Measurements from ENCODE around the gene ARHGEF18. TPM values are rescaled to one million over a fixed set of nuclear protein-coding genes. Genes with fewer than 3 reads are reported as not detected.
A peak's percentile ranks its signal among the peaks of the same experiment; 100 is the strongest.

The ARHGEF18 gene
- total and polyA plus RNA-seq, 2 of the 13 experiments (the other 11 are each of a cell fraction or from before 2014, with no cell fraction given), result 4.2 to 17.5 TPM

- TF ChIP-seq, protein P1, sequence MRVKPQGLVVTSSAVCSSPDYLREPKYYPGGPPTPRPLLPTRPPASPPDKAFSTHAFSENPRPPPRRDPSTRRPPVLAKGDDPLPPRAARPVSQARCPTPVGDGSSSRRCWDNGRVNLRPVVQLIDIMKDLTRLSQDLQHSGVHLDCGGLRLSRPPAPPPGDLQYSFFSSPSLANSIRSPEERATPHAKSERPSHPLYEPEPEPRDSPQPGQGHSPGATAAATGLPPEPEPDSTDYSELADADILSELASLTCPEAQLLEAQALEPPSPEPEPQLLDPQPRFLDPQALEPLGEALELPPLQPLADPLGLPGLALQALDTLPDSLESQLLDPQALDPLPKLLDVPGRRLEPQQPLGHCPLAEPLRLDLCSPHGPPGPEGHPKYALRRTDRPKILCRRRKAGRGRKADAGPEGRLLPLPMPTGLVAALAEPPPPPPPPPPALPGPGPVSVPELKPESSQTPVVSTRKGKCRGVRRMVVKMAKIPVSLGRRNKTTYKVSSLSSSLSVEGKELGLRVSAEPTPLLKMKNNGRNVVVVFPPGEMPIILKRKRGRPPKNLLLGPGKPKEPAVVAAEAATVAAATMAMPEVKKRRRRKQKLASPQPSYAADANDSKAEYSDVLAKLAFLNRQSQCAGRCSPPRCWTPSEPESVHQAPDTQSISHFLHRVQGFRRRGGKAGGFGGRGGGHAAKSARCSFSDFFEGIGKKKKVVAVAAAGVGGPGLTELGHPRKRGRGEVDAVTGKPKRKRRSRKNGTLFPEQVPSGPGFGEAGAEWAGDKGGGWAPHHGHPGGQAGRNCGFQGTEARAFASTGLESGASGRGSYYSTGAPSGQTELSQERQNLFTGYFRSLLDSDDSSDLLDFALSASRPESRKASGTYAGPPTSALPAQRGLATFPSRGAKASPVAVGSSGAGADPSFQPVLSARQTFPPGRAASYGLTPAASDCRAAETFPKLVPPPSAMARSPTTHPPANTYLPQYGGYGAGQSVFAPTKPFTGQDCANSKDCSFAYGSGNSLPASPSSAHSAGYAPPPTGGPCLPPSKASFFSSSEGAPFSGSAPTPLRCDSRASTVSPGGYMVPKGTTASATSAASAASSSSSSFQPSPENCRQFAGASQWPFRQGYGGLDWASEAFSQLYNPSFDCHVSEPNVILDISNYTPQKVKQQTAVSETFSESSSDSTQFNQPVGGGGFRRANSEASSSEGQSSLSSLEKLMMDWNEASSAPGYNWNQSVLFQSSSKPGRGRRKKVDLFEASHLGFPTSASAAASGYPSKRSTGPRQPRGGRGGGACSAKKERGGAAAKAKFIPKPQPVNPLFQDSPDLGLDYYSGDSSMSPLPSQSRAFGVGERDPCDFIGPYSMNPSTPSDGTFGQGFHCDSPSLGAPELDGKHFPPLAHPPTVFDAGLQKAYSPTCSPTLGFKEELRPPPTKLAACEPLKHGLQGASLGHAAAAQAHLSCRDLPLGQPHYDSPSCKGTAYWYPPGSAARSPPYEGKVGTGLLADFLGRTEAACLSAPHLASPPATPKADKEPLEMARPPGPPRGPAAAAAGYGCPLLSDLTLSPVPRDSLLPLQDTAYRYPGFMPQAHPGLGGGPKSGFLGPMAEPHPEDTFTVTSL (CRISPR knock-in tag; IDR thresholded peaks at IDR 0.05; ENCODE audit: borderline replicate concordance), result no peak
- TF ChIP-seq ZFP36L2 (CRISPR knock-in tag; IDR thresholded peaks at IDR 0.05) (no peak), ZFP62 (CRISPR knock-in tag; IDR thresholded peaks at IDR 0.05) (no peak)
- TF ChIP-seq, protein P2, sequence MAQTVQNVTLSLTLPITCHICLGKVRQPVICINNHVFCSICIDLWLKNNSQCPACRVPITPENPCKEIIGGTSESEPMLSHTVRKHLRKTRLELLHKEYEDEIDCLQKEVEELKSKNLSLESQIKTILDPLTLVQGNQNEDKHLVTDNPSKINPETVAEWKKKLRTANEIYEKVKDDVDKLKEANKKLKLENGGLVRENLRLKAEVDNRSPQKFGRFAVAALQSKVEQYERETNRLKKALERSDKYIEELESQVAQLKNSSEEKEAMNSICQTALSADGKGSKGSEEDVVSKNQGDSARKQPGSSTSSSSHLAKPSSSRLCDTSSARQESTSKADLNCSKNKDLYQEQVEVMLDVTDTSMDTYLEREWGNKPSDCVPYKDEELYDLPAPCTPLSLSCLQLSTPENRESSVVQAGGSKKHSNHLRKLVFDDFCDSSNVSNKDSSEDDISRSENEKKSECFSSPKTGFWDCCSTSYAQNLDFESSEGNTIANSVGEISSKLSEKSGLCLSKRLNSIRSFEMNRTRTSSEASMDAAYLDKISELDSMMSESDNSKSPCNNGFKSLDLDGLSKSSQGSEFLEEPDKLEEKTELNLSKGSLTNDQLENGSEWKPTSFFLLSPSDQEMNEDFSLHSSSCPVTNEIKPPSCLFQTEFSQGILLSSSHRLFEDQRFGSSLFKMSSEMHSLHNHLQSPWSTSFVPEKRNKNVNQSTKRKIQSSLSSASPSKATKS (CRISPR knock-in tag; IDR thresholded peaks at IDR 0.05), result no peak
These were observed 24.1 kb downstream of the ARHGEF18 start (continued) for GRCh38 chr19:7372810-7373209.

DNA sequence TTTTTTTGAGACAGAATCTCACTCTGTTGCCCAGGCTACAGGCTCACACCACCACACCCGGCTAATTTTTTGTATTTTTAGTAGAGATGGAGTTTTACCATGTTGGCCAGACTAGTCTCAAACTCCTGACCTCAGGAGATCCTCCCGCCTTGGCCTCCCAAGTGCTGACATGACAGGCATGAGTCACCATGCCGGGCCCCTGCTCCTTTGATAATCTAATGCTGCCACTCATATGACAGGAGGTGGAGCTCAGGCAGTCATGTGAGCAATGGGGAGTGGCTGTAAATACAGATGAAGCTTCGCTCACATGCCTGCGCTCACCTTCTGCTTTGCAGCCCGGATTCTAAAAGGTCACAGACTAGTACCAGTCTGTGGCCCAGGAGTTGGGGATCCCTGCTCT is 25.1 kb downstream of the ARHGEF18 start:
- ChIA-PET POLR2A (no interaction called here), CTCF (ENCODE audit: low intra/inter-chr PET ratio, low total read pairs) (no interaction called here)
- no peaks in the 10 kb centered on the region for H4K20me1 ChIP-seq (ENCODE audit: insufficient read depth, low read length)
- peaks cover 3 to 13% of the 10 kb centered on the region in 2 experiments; a peak in 3 of 5 replicates for H3K27me3 ChIP-seq (ENCODE audit: control insufficient read depth in 1 of 2, insufficient read depth in 2 of 2, low read length in 2 of 2)
- no peak for FAIRE-seq
- DNase-seq (ENCODE audit: low spot score), result peak; percentile 35
- BruUV-seq (replicated peaks), result no TSS peak
- H3K9me3 ChIP-seq (ENCODE audit: low read length), result no peaks in the 10 kb centered on the region
- ATAC-seq, result no peak
- H3K9ac ChIP-seq (ENCODE audit: insufficient read depth, low read depth, low read length), result no peak overlapping the region
- no peak overlapping the region for H3K27ac ChIP-seq (ENCODE audit: extremely low read length, insufficient read depth, low read length)
- no peaks in the 10 kb centered on the region for H3K36me3 ChIP-seq (replicated peaks in 1 of 2; ENCODE audit: control insufficient read depth in 1 of 2, insufficient read depth in 2 of 2, low read length in 2 of 2)
- TF ChIP-seq, protein P3, sequence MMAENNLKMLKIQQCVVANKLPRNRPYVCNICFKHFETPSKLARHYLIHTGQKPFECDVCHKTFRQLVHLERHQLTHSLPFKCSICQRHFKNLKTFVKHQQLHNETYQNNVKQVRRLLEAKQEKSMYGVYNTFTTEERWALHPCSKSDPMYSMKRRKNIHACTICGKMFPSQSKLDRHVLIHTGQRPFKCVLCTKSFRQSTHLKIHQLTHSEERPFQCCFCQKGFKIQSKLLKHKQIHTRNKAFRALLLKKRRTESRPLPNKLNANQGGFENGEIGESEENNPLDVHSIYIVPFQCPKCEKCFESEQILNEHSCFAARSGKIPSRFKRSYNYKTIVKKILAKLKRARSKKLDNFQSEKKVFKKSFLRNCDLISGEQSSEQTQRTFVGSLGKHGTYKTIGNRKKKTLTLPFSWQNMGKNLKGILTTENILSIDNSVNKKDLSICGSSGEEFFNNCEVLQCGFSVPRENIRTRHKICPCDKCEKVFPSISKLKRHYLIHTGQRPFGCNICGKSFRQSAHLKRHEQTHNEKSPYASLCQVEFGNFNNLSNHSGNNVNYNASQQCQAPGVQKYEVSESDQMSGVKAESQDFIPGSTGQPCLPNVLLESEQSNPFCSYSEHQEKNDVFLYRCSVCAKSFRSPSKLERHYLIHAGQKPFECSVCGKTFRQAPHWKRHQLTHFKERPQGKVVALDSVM (CRISPR knock-in tag; IDR thresholded peaks at IDR 0.05), result peak; percentile 73
- TF ChIP-seq ZNF7 (CRISPR knock-in tag; IDR thresholded peaks at IDR 0.05) (peak; percentile 91), FOSL2 (CRISPR knock-in tag; IDR thresholded peaks at IDR 0.05) (peak; percentile 84), DMTF1 (CRISPR knock-in tag; IDR thresholded peaks at IDR 0.05) (no peak)
- H3K4me1 ChIP-seq (ENCODE audit: insufficient read depth, low read length), result peaks cover 12% of the 10 kb centered on the region
- H2AFZ ChIP-seq (ENCODE audit: low read length), result no peak overlapping the region
- H3K4me3 ChIP-seq (replicated peaks in 1 of 3; ENCODE audit: insufficient read depth in 1 of 3, low read depth in 2 of 3, low read length in 3 of 3), result no peak overlapping the region
- in situ Hi-C loops (cut with HindIII; ENCODE audit: extremely low pct_ligation_motif_present, low pct_unique_long_range_greater_than_20kb), result no loop called here
- 27% methylated on average over 4 of the region's 6 CpGs for WGBS (ENCODE audit: low lambda C conversion rate)
- intact Hi-C loops (cut with micrococcal nuclease; ENCODE audit: unreplicated experiment), result no loop called here
- no peak overlapping the region for H3K4me2 ChIP-seq (ENCODE audit: low read depth, low read length)
- no peaks in the 10 kb centered on the region for H3K79me2 ChIP-seq (ENCODE audit: insufficient read depth, low read length)

All from HepG2 (cell line).